HUES6 (cell line): ENCODE results near the gene KCNH1.

Experiments used
- H3K27ac ChIP-seq: 2 replicates; pipeline ENCODE4 v1.7.0; 2013; ENCODE audit warnings: low read depth, mild to moderate bottlenecking, low read length, inconsistent platforms
- H3K27me3 ChIP-seq: 2 replicates; pipeline ENCODE4 v1.6.1; 2013; ENCODE audit warnings: low read length; ENCODE audit not compliant: control insufficient read depth, insufficient read depth
- H3K36me3 ChIP-seq: 2 replicates; pipeline ENCODE4 v1.6.1; 2013; ENCODE audit warnings: low read length; ENCODE audit not compliant: control insufficient read depth, insufficient read depth
- H3K4me1 ChIP-seq: 2 replicates; pipeline ENCODE4 v1.6.1; 2013; ENCODE audit warnings: low read length; ENCODE audit not compliant: control insufficient read depth, insufficient read depth
- H3K4me3 ChIP-seq: 2 replicates; pipeline ENCODE4 v1.5.1; 2013; ENCODE audit warnings: low read depth, low read length
- H3K9ac ChIP-seq: one replicate; pipeline ENCODE4 v1.6.1; 2013; ENCODE audit warnings: mild to moderate bottlenecking, low read length
- H3K9me3 ChIP-seq: 2 replicates; pipeline ENCODE4 v1.6.1; 2013; ENCODE audit warnings: low read depth, low read length; ENCODE audit not compliant: control insufficient read depth, insufficient read depth

Gene KCNH1

DNA sequence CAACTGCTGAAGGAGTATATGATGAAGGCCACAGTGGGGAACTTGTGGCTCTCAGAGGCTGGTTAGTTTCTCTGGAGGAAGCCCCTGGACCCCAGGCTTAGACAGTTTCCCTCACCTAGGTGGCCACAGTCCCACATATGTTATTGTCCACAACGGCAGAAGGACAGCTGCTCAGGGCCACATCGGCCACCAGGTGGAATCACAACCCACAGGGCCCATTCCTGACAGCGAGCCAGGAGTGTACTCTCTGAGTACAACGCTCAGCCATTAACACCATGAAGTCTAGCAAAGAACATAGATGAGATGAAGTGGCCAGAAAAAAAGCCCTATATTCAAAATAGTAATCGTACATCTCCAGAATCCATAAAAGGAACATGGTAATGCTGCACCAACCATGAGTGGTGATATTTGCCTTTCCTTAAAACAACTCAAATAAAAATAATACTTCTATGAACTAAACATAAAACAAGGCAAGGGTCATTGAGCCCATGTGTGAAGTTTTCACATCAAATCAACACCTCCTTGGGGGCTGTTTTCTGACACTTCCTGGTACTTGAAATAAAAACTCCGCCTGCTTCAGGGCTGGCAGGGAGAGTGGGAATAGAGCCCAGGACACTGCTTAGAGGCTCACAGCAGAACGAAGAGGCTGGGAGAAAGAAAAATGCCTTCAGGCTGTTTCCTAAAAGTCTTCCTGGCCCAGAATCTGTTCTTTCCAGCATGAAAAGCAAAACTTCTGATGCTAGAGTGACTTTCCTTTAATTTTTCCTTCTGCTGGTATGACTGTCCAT is 421.9 kb downstream of the KCNH1 start:
- Histone ChIP-seq H3K9me3 (no peaks in the 10 kb centered on the region), H3K9ac (no peak overlapping the region)

DNA sequence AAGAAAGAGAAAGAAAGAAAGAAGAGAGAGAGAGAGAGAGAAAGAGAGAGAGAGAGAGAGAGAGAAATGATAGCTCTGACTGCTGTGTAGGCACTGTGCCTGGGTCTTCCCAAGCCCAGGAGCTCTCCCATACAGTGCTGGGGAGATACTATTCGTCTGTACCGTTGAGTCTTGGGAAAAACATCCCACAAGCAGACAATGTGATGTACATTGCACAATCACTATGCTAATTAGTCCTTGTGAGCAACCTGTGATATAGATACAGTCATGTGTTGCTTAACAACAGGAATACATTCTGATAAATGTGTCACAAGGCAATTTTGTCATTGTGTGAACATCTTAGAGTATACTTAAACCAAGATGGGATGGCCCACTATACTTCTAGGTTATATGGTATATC is 424.2 kb downstream of the KCNH1 start:
- Histone ChIP-seq H3K4me1 (no peaks in the 10 kb centered on the region), H3K9me3 (no peaks in the 10 kb centered on the region), H3K27ac (no peak overlapping the region), H3K36me3 (no peaks in the 10 kb centered on the region), H3K4me3 (no peak overlapping the region), H3K9ac (no peak overlapping the region), H3K27me3 (no peaks in the 10 kb centered on the region; the same call in 1 of the 2 replicates)

More for the DNA sequence above, 421.9 kb downstream of the KCNH1 start:
- no peaks in the 10 kb centered on the region; the same call in 1 of the 2 replicates for H3K27me3 ChIP-seq
- H3K4me3 ChIP-seq: no peak overlapping the region
- no peak overlapping the region for H3K27ac ChIP-seq
- no peaks in the 10 kb centered on the region for H3K4me1 ChIP-seq
- no peaks in the 10 kb centered on the region for H3K36me3 ChIP-seq

DNA sequence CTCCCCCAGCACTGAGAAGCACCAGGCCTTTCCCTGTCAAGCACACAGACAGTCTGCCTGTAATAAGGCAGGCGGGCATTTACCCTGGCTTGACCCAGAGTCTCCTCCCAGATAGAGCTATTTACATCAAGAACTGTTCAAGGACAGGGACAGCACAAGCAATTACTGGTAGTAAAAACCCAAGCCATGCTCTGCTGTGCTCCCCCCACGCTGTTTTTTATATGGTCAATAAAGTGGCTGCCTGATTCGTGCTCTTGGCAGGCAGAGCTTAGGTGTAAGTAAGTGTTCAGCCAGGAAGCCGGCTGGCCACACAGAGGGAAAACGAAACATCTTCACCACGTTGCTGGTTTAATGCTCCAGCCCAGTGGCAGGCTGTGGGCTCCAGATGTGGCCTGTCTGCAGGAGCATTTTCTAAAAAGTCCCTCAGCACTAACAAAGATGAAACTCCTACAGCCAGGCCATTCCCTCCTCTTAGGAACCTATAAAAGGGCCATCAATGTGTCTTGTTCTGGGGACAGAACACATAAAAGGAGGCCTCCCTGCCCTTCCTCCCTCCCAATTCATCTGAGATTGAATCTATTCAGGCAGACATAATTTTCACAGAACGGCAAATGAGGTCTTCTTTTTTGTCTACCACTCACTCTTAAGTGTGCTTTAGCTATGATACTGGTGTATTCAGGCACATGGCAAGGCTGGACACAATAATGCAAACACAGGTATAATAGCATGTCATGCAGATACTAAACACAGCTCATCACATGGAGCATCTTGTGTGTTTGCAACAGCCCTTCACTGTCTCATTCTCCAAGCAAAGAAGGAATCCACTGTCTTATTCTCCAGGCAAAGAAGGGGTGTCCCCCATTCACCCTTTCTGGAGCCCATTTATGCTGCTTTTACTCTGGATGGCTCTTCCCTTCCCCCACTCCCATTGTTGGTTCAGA is 426.4 kb downstream of the KCNH1 start:
- H3K27ac ChIP-seq: no peak overlapping the region

DNA sequence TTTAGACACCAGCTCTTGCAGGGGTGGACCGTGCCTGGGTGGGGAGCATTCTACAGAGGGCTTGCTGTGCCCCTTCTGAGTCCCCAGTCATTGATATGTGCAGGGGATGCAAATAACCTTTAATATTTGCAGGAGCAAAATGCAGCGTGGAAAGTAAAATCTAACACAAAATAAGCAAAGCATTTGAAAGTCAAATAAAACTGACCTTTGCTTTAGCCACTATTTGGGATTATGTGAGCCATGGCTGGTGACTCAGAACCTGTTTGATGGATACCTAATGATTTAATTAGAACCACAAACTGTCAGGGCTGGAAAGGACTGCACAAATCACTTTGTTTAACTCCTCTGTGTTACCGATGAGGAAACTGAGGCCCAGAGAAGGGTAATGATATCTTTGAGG is 427.7 kb downstream of the KCNH1 start:
- H3K4me1 ChIP-seq: no peaks in the 10 kb centered on the region
- no peaks in the 10 kb centered on the region for H3K27me3 ChIP-seq
- H3K9me3 ChIP-seq: no peaks in the 10 kb centered on the region; the same call in 1 of the 2 replicates
- H3K9ac ChIP-seq: no peak overlapping the region
- H3K36me3 ChIP-seq: no peaks in the 10 kb centered on the region
- no peak overlapping the region for H3K27ac ChIP-seq
- no peak overlapping the region for H3K4me3 ChIP-seq

More for the DNA sequence above, 426.4 kb downstream of the KCNH1 start:
- Histone ChIP-seq H3K36me3 (no peaks in the 10 kb centered on the region), H3K9ac (no peak overlapping the region), H3K4me1 (no peaks in the 10 kb centered on the region), H3K9me3 (no peaks in the 10 kb centered on the region), H3K4me3 (no peak overlapping the region), H3K27me3 (no peaks in the 10 kb centered on the region)

DNA sequence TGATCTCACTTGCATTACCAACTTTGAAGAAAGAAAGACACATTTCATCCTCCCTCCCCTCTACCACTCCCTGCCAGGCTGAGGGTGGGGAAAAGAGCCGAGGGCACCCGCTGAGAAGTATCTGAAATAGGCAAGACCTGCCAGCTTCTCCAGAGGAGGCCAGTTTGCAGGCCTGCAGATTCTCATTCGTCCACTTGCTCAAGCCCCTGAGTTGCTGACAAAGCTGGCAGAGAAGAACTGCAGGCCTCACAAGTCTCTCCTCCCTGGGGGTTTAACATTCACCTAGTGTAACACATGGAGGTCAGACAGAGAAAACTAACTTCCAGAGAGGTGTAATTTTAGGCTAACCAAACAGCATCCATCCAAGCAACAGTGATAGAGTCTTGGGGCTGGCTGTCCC is 428.9 kb downstream of the KCNH1 start:
- H3K27ac ChIP-seq: no peak overlapping the region
- H3K4me1 ChIP-seq: no peaks in the 10 kb centered on the region
- no peaks in the 10 kb centered on the region for H3K36me3 ChIP-seq
- H3K4me3 ChIP-seq: no peak overlapping the region
- no peak overlapping the region for H3K9ac ChIP-seq
- H3K27me3 ChIP-seq: no peaks in the 10 kb centered on the region
- H3K9me3 ChIP-seq: no peaks in the 10 kb centered on the region; the same call in 1 of the 2 replicates

DNA sequence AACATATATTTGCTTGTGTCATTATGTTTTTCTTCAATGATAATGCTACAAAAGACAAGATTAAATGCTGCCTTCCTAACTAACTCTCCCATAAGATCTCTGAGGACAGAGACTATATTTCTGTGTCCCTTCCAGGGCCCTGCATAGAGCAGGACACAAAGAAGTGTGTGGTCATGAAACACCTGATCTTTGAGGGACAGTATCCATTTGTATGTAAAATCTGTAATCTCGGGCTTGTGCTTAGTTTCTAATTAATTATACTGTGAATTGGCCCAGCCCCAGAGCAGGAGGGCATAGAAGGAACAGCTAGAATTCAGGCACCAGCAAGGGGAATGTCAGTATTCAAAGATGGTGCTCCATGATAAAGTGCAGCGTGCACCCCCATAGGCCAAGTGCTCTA is 430.4 kb downstream of the KCNH1 start:
- Histone ChIP-seq H3K27me3 (no peaks in the 10 kb centered on the region), H3K4me3 (no peak overlapping the region), H3K9me3 (no peaks in the 10 kb centered on the region; the same call in 1 of the 2 replicates), H3K9ac (no peak overlapping the region), H3K27ac (no peak overlapping the region), H3K36me3 (no peaks in the 10 kb centered on the region), H3K4me1 (no peaks in the 10 kb centered on the region)

DNA sequence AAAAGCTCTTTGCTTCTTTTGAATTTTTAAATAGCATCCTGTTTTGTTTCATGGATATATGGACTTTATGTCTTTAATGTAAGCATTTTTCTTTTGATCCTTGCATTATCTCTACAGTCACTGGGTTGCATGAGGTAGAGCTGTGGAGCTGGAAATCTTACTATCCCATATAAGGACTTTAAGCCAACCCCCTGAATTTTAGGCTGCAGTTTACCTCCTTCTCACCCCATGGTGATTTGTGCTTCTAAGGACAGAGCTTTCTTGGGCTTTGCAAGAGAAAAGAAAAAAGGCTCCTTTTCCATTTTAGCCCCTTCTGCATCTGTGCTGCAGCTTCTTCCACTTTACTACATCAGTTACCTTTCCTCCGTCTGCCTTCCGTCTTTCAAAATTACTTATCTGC is 431.4 kb downstream of the KCNH1 start:
- no peaks in the 10 kb centered on the region for H3K36me3 ChIP-seq
- H3K9ac ChIP-seq: no peak overlapping the region
- no peaks in the 10 kb centered on the region; the same call in 1 of the 2 replicates for H3K9me3 ChIP-seq
- H3K4me3 ChIP-seq: no peak overlapping the region
- H3K27ac ChIP-seq: no peak overlapping the region
- H3K4me1 ChIP-seq: no peaks in the 10 kb centered on the region
- H3K27me3 ChIP-seq: no peaks in the 10 kb centered on the region

DNA sequence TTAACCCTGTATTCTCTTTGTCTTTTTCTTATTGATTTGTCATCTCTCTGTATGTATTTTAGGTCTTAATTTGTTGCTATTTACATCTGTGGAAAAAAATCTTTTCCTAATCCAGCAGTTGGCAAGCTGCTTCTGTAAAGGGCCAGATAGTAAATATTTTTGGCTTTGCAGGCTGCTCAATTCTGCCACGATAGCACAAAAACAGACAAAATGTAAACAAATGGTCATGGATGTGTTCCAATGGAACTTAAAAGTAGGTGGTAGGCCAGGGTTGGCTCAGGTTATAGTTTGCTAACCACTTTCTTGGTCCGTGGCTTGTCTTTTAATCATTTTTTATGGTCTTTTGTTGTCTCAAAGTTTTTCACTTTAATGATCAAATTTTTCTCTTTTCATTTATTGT is 433.4 kb downstream of the KCNH1 start:
- no peak overlapping the region for H3K9ac ChIP-seq
- no peak overlapping the region for H3K4me3 ChIP-seq
- no peak overlapping the region for H3K27ac ChIP-seq
- H3K4me1 ChIP-seq: no peaks in the 10 kb centered on the region
- no peaks in the 10 kb centered on the region for H3K27me3 ChIP-seq
- H3K36me3 ChIP-seq: no peaks in the 10 kb centered on the region
- H3K9me3 ChIP-seq: no peaks in the 10 kb centered on the region; the same call in 1 of the 2 replicates

DNA sequence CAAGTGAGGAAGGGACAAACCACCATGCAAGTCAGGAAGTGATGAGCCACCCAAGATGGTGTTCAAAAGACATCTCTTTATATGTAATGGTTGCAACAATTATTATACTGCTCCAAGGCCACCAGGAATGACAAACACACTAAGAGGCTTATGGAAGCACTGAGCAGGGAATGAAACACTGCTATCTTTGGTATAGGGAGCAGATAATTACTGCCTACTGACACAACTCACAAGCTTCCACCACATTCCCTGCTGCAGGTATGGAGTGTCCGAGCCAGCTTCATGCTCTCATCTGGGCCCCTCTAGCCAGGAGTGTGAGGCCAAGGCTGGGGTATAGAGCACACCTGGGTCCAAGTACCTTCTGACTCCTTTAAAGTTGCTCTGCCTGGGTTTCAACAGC is 433.9 kb downstream of the KCNH1 start:
- no peak overlapping the region for H3K4me3 ChIP-seq
- H3K27me3 ChIP-seq: no peaks in the 10 kb centered on the region
- no peaks in the 10 kb centered on the region for H3K4me1 ChIP-seq
- H3K36me3 ChIP-seq: no peaks in the 10 kb centered on the region
- no peaks in the 10 kb centered on the region; the same call in 1 of the 2 replicates for H3K9me3 ChIP-seq
- no peak overlapping the region for H3K9ac ChIP-seq
- no peak overlapping the region for H3K27ac ChIP-seq

DNA sequence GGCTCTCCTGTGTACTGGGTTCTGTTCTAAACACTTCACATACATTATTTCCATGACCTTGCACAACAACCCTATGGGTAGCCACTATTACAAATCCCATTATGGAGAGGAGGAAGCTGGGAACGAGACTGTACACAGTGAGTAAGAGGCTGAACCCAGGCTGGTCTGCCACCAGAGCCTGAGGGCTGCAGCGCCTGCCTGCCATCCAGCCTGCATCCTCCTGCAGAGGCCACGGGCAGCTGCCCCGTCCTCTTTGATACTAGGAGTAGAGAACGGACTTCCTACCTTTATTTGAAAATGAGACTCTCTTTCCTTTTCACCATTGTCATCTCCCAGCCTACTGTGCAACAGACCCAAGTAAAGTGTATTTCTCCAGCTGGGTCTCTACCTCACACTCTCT is 435.3 kb downstream of the KCNH1 start:
- Histone ChIP-seq H3K4me1 (no peaks in the 10 kb centered on the region), H3K27ac (no peak overlapping the region), H3K9ac (no peak overlapping the region), H3K9me3 (no peaks in the 10 kb centered on the region; the same call in 1 of the 2 replicates), H3K27me3 (no peaks in the 10 kb centered on the region), H3K36me3 (no peaks in the 10 kb centered on the region), H3K4me3 (no peak overlapping the region)

DNA sequence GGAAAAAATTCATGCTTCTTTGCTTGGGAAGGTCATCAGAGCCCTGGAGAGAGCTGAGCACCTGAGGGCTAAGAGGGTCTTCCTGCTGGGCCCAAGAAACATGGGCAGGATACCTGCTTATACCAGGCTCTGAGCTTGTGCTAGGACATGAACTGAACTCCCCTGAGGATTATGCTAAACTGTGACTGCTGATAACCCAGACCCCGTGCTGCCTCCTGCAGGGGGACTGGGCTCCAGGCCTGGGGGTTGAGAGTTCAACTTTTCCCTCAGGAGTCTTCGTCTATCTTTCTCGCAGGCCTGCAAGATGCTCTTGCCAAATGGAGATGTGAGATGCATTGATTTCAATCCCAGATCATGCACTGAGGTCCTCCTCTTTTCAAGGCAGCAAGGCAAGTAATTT is 436.8 kb downstream of the KCNH1 start:
- H3K36me3 ChIP-seq: no peaks in the 10 kb centered on the region
- no peaks in the 10 kb centered on the region for H3K4me1 ChIP-seq
- no peak overlapping the region for H3K27ac ChIP-seq
- H3K27me3 ChIP-seq: no peaks in the 10 kb centered on the region
- no peak overlapping the region for H3K9ac ChIP-seq
- no peaks in the 10 kb centered on the region; the same call in 1 of the 2 replicates for H3K9me3 ChIP-seq
- H3K4me3 ChIP-seq: no peak overlapping the region
